H9 (cell line): ENCODE results near the gene ZNF469. TPM values are rescaled to one million over a fixed set of nuclear protein-coding genes. Genes with fewer than 3 reads are reported as not detected.

Experiments
- DNase-seq: peaks from one replicate; pipeline ENCODE4 v3.0.0-alpha.2; 2017
- H2AFZ ChIP-seq: one replicate; pipeline ENCODE4 v1.6.1; 2013; ENCODE audit warnings: mild to moderate bottlenecking, low read length, control low read depth, moderate library complexity
- H2AK5ac ChIP-seq: 2 replicates; pipeline ENCODE4 v1.6.1; 2013; ENCODE audit warnings: low read length, control low read depth, mixed read lengths; ENCODE audit not compliant: insufficient read length
- H2BK120ac ChIP-seq: one replicate; pipeline ENCODE4 v1.6.1; 2013; ENCODE audit warnings: low read depth, mild to moderate bottlenecking, low read length, control low read depth, inconsistent platforms; ENCODE audit not compliant: poor library complexity, severe bottlenecking
- H2BK12ac ChIP-seq: 2 replicates; pipeline ENCODE4 v1.6.1; 2013; ENCODE audit warnings: low read length, control low read depth, mixed read lengths, low read depth; ENCODE audit not compliant: insufficient read length
- H2BK15ac ChIP-seq: 2 replicates; pipeline ENCODE4 v1.6.1; 2013; ENCODE audit warnings: low read depth, low read length, control low read depth
- H2BK20ac ChIP-seq: one replicate; pipeline ENCODE4 v1.6.1; 2013; ENCODE audit warnings: low read depth, mild to moderate bottlenecking, low read length, control low read depth, inconsistent platforms; ENCODE audit not compliant: poor library complexity, severe bottlenecking
- H2BK5ac ChIP-seq: 2 replicates; pipeline ENCODE4 v1.6.1; 2013; ENCODE audit warnings: low read length, control low read depth, mixed read lengths; ENCODE audit not compliant: insufficient read length
- H3K14ac ChIP-seq: 2 replicates; pipeline ENCODE4 v1.6.1; 2013; ENCODE audit warnings: low read length, control low read depth; ENCODE audit not compliant: insufficient read depth
- H3K18ac ChIP-seq: 2 replicates; pipeline ENCODE4 v1.6.1; 2013; ENCODE audit warnings: low read depth, mild to moderate bottlenecking, mixed read lengths, low read length, control low read depth; ENCODE audit not compliant: insufficient read length
- H3K23ac ChIP-seq: 2 replicates; pipeline ENCODE4 v1.6.1; 2013; ENCODE audit warnings: low read length, control low read depth, mixed read lengths, low read depth; ENCODE audit not compliant: insufficient read length
- H3K23me2 ChIP-seq: 2 replicates; pipeline ENCODE4 v1.6.1; 2013; ENCODE audit warnings: low read depth, mild to moderate bottlenecking, mixed read lengths, low read length, control low read depth; ENCODE audit not compliant: insufficient read length, poor library complexity, severe bottlenecking
- H3K27ac ChIP-seq: 2 replicates; pipeline ENCODE4 v1.5.1; 2013; ENCODE audit warnings: low read length, control low read depth, mixed read lengths, low read depth; ENCODE audit not compliant: insufficient read length
- H3K27me3 ChIP-seq: 2 replicates; pipeline ENCODE4 v1.6.1; 2013; ENCODE audit warnings: low read length, control low read depth, inconsistent platforms; ENCODE audit not compliant: insufficient read depth
- H3K4ac ChIP-seq: 2 replicates; pipeline ENCODE4 v1.6.1; 2013; ENCODE audit warnings: low read depth, mild to moderate bottlenecking, control low read depth, inconsistent platforms, low read length, moderate library complexity
- H3K4me1 ChIP-seq: 2 replicates; pipeline ENCODE4 v1.6.1; 2013; ENCODE audit warnings: low read length, control low read depth, inconsistent platforms; ENCODE audit not compliant: insufficient read depth
- H3K4me2 ChIP-seq: 2 replicates; pipeline ENCODE4 v1.6.1; 2013; ENCODE audit warnings: low read length, control low read depth, mixed read lengths; ENCODE audit not compliant: insufficient read length, insufficient read depth
- H3K56ac ChIP-seq: 2 replicates; pipeline ENCODE4 v1.6.1; 2013; ENCODE audit warnings: low read depth, mild to moderate bottlenecking, mixed read lengths, low read length, control low read depth; ENCODE audit not compliant: insufficient read length
- H3K79me1 ChIP-seq: 2 replicates; pipeline ENCODE4 v1.6.1; 2013; ENCODE audit warnings: low read depth, mild to moderate bottlenecking, moderate library complexity, low read length, control low read depth, inconsistent platforms; ENCODE audit not compliant: insufficient read depth, poor library complexity, severe bottlenecking
- H3K79me2 ChIP-seq: 2 replicates; pipeline ENCODE4 v1.6.1; 2013; ENCODE audit warnings: low read length, control low read depth, inconsistent platforms; ENCODE audit not compliant: insufficient read depth
- H3K9ac ChIP-seq: 2 replicates; pipeline ENCODE4 v1.6.1; 2013; ENCODE audit warnings: low read length, control low read depth, mixed read lengths; ENCODE audit not compliant: insufficient read length; ENCODE audit errors: extremely low read depth
- H3K9me3 ChIP-seq: one replicate; pipeline ENCODE4 v1.6.1; 2013; ENCODE audit warnings: low read depth, low read length, inconsistent platforms; ENCODE audit not compliant: control insufficient read depth
- H3T11ph ChIP-seq: one replicate; pipeline ENCODE4 v1.6.1; 2013; ENCODE audit warnings: mild to moderate bottlenecking, low read length, control low read depth, inconsistent platforms
- H4K20me1 ChIP-seq: one replicate; pipeline ENCODE4 v1.6.1; 2013; ENCODE audit not compliant: control insufficient read depth, insufficient read length, insufficient read depth
- H4K5ac ChIP-seq: 2 replicates; pipeline ENCODE4 v1.6.1; 2013; ENCODE audit warnings: low read depth, mild to moderate bottlenecking, mixed read lengths, low read length, control low read depth; ENCODE audit not compliant: insufficient read length
- H4K8ac ChIP-seq: replicated peaks from 2 replicates; pipeline ENCODE4 v1.6.1; 2013; ENCODE audit warnings: low read length, control low read depth, mixed read lengths, low read depth; ENCODE audit not compliant: insufficient read length
- H4K91ac ChIP-seq: 2 replicates; pipeline ENCODE4 v1.6.1; 2013; ENCODE audit warnings: low read depth, mild to moderate bottlenecking, moderate library complexity, mixed read lengths, low read length, control low read depth; ENCODE audit not compliant: insufficient read length
- H3K27ac Mint-ChIP-seq, 3 experiments: 2 replicates in 2 of 3; 3 replicates in 1 of 3; pipeline ENCODE4 v1.8.0; 2020 to 2021; ENCODE audit warnings: mixed read lengths in 3 of 3, mild to moderate bottlenecking in 1 of 3, moderate library complexity in 1 of 3
- H3K27me3 Mint-ChIP-seq: 2 replicates; pipeline ENCODE4 v1.8.0; 2021; ENCODE audit warnings: low read depth, mild to moderate bottlenecking, moderate library complexity, mixed read lengths
- H3K36me3 Mint-ChIP-seq, 3 experiments: 2 replicates in 2 of 3; 3 replicates in 1 of 3; pipeline ENCODE4 v1.8.0; 2020 to 2021; ENCODE audit warnings: low read depth in 3 of 3, mixed read lengths in 3 of 3; ENCODE audit not compliant: insufficient read depth in 1 of 3
- H3K4me1 Mint-ChIP-seq, 2 experiments: 2 replicates each; pipeline ENCODE4 v1.8.0; 2020; ENCODE audit warnings: mixed read lengths in 2 of 2
- H3K4me3 Mint-ChIP-seq, 2 experiments: 2 replicates in 1 of 2; 3 replicates in 1 of 2; pipeline ENCODE4 v1.8.0; 2020 to 2021; ENCODE audit warnings: mild to moderate bottlenecking in 2 of 2, mixed read lengths in 2 of 2, moderate library complexity in 1 of 2
- H3K9me3 Mint-ChIP-seq, 2 experiments: 2 replicates in 1 of 2; 3 replicates in 1 of 2; pipeline ENCODE4 v1.8.0; 2020; ENCODE audit warnings: mild to moderate bottlenecking in 2 of 2, mixed read lengths in 2 of 2, moderate library complexity in 1 of 2
- CTCF ChIP-seq: fragments of 200-600 bp; sonication (generic); conservative IDR thresholded peaks from 3 replicates; pipeline ENCODE4 v1.8.0; 2021; ENCODE audit warnings: antibody characterized with exemption, mild to moderate bottlenecking
- WGBS: extraction: QIAGEN DNeasy Blood & Tissue Kit; methylation state at CpG from one replicate; pipeline ENCODE4 v1.1.7; 2013; ENCODE audit warnings: missing lambda C conversion rate, low lambda C conversion rate, mixed read lengths; ENCODE audit not compliant: insufficient read length; ENCODE audit errors: extremely low coverage; 5-methylcytosine and 5-hydroxymethylcytosine counted together
- total RNA-seq: library from RNA; stranded (reverse); gene quantifications from 2 replicates; pipeline ENCODE4 v1.2.1, GENCODE V29; 2021

The ZNF469 gene
- total RNA-seq, 1 experiment from 2014 or later: 4.4 TPM

- H4K91ac ChIP-seq: no peak overlapping the region
- no peak overlapping the region for H2BK12ac ChIP-seq
- no peak overlapping the region for H3K4me2 ChIP-seq
- H3K18ac ChIP-seq: no peak overlapping the region
- H3K23me2 ChIP-seq: peaks cover 5% of the 10 kb centered on the region
- no peaks in the 10 kb centered on the region for H4K20me1 ChIP-seq
- no peak overlapping the region for H2BK15ac ChIP-seq
- H3K9ac ChIP-seq: no peak overlapping the region
- H2BK20ac ChIP-seq: no peak overlapping the region
- no peak overlapping the region for H4K8ac ChIP-seq
- H2AFZ ChIP-seq: no peak overlapping the region
- Mint-ChIP-seq H3K4me1 (peaks cover 12% of the 10 kb centered on the region in 2 experiments), H3K27ac (no peak overlapping the region), H3K36me3 (no peaks in the 10 kb centered on the region; a peak in 1 of 7 replicates), H3K4me3 (no peak overlapping the region), H3K9me3 (no peaks in the 10 kb centered on the region), H3K27me3 (peaks cover 53% of the 10 kb centered on the region)
- H3K79me2 ChIP-seq: no peaks in the 10 kb centered on the region
- no peak overlapping the region for H2BK120ac ChIP-seq
- no peaks in the 10 kb centered on the region for H3K79me1 ChIP-seq
- no peak overlapping the region for H2AK5ac ChIP-seq
- H4K5ac ChIP-seq: no peak overlapping the region
- no peak for DNase-seq
- no CpG with 5 or more reads among the region's 5 CpGs for WGBS
- no peak overlapping the region for H2BK5ac ChIP-seq
- H3K4ac ChIP-seq: no peak overlapping the region
- peaks cover 3% of the 10 kb centered on the region; the same call in 1 of the 2 replicates for H3K4me1 ChIP-seq
- no peak overlapping the region for H3K27ac ChIP-seq
- TF ChIP-seq CTCF: no peak
- no peak overlapping the region for H3K56ac ChIP-seq
- no peak overlapping the region for H3K23ac ChIP-seq
- peaks cover 13% of the 10 kb centered on the region; the same call in 1 of the 2 replicates for H3K27me3 ChIP-seq
- H3K9me3 ChIP-seq: no peaks in the 10 kb centered on the region
- no peak overlapping the region for H3K14ac ChIP-seq
- H3T11ph ChIP-seq: no peak overlapping the region
Observed at GRCh38 chr16:88385112-88385594, 2.4 kb downstream of the ZNF469 start.
